ENCODE measurements around the gene KCTD10.

Gene KCTD10

DNA sequence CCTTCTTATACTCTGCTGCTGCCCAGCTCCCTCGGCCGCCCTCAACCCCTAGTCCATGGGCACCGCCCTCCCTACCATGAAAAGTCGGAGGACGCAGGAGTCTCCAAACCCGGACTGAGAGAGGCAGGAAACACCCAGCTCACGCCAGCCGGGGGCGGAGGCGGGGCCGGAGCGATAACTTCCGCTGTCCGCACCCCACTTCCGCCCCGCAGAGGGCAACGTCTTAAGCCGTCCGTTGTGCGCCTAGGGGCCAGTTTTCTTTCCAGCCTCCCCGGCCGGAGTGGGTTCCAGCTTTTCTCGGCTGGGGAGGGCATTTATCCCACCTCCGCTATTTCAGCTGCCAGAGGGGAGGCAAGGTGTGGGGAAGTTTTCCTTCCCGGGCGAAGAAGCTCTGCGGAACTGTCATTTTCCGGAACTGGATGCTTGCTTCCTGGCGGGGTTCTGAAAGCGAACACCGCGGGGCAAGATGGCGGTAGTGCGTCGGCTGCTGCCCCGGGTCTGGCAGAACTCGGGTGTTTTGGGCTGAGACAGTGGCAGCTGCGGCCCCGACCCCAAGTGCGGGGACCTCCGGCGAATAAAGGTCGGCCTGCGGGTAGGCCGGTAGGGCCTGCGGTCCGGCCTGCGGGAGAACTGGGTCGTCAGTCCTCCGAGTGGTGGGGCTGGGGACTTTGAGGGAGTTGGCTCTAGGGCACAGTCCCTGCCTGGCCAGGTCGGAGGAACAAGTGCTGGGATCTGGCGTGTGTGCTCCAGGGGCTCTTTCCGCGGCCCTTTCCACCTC is at the start of gene KCTD10, which contains the start of gene UBE3B:
Gene KCTD10 (minus strand): TSS at position 116 of the 778 bp plus-strand sequence. CDS start 38 bp downstream, at position 78.
Gene UBE3B (plus strand): TSS at position 450 of the 778 bp plus-strand sequence. CDS start 5,918 bp downstream, outside the sequence.
- DNase-seq (ENCODE audit: low read depth) = peak; percentile 70

DNA sequence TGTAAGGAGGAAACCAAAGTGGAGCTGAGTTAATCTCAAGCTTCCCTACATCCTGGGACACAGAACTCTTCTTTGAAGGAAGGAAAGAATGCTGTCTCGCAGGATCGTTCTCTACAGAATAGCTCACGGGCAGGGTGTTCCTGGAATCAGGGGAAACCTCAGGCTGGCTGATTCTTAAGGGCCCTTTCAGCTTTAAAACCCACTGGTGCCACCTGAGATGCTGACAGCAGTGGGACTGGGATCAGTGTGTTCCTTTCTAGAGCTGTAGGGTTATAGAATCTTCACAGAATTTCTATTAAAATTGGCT is 48.1 kb upstream of the KCTD10 start:
- no peak for DNase-seq (ENCODE audit: low read depth)

DNA sequence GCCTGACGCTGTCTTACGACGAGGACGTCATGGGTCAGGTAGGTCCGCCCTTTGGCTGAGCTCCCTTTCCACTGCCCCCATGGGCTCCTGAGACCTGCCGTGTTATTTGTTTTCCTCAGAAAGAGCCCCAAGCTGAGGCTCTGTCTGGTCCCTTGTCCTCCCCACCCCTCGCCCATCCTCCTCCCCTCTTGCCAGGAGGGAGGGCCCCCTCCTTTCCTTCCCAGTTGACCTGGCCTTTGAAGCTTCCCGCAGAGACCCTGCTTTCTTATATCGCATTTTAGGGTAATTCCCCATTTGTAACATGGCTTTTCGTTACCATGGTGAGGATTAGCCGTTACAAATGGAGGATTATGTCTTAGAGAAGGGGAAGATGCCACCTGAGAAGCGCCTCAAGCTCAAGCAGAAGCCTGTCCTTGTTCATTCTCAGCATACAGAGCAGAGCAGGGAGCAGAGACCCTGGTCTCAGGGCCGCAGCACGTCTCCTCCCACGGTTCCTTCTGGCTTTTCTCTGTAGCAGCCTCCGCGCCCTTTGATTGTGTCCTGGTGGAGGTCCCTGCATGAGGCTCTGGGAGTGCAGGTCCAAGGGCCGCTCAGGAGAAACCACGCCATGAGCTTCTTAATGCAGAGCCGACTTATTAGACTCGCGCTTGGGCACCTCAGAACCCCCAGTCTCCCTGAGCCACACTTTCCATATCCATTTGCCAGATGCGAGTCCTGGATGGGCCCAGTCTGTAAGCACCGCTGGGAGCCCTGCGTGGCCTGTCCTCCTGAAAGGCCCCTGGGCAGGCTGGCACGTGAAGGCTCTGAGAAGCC is 47.6 kb upstream of the KCTD10 start:
- DNase-seq (ENCODE audit: low read depth) = no peak

- no peak for DNase-seq (ENCODE audit: low read depth)
Measured at GRCh38 chr12:109523504-109523903, 46.4 kb upstream of the KCTD10 start.

DNA sequence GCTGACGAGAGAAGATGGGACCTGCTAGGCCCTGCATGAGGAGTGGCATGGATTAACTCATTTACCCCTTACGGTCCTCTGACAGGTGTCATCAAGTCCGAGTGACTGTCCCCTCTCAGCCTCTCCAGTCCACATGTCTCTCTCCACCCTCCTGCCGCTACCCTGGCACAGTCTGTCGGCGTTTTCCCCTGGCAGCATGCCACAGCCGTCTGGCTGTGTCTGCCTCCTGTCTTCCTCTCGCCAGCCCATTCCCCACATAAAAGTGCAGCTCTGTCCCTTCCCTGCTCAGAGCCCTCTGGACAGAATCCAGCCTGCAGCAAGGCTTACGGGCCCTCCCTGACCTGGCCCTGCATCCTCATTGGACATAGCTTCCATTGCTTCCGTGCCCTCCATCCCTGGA is 46.0 kb upstream of the KCTD10 start:
- DNase-seq (ENCODE audit: low read depth) = no peak

DNA sequence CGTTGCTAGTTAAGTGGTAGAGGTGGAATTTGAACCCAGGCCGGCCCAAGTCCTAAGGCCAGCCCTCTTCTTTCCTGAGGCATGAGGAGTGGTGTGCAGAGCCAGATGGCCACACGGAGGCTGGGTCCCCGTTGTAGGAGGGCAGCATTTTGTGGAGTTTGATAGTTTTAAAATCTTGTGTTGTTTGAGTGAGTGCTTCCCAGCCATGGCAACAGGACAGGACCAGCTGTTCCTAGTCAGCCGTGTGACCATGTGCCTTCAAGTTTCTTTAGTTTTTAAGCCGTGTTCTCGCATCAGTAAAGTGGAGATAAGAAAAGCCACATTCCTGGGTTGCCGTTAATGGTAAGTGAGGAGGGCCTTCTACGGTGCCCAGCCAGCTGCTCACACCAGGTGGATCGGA is 44.7 kb upstream of the KCTD10 start:
- DNase-seq (ENCODE audit: low read depth) = no peak

DNA sequence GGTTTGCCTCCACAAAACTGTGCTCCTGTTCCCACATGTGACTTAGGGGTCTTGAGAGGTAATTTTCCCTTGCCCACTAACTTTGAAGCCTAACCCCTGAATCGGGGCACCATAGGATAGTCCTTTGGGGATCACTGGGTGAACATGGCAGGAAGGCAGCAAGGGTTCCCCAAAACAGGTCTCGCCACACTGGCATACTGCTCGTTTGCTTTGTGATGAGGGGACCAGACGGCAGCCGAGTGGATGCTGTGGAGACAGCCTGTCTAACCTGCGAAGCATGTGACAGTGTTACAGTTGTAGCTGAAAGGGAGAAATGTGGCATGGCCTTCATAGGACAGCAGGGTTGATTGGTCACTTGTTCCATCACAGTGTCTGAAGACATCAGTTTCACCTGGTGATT is 42.7 kb upstream of the KCTD10 start:
- DNase-seq (ENCODE audit: low read depth) = no peak

DNA sequence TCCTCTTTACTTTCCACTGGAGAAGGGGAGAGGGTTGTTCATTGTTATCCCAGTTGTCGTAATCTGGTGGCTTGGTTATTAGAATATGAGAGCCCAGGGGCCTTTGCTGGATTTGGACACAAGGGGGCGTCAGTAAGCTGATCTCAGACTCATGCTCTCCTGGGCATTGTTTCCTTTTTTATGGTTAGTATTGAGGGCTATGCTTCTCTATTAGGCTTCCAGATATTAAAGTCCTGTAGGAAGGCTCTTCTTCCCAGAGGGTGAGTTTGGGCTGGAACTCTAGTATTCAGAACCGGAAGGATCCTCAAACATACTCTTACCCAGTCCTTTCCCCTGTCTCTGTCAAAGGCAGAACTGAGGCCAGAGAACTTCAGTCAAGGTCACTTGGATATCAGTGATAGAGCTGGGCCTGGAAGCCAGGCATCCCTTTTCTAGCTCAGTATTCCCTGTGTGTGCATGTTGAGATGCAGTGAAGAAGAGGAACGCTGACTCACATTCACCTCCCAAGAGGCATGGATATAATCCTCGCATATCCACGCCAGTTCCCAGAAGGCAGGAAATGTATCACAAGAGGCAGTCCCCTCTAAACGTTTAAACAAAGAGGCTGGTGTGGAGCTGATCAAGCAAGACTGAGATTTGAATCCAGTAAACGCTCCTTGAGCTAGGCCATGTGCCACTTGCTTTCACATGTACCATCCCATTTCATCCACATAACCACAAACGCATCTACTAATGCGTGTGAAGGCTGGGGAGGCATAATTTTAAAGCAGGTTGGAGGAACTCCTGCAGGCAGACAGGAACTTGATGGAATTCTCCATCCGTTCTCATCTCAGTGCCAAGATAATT is 41.9 kb upstream of the KCTD10 start:
- DNase-seq (ENCODE audit: low read depth) = peak; percentile 18

DNA sequence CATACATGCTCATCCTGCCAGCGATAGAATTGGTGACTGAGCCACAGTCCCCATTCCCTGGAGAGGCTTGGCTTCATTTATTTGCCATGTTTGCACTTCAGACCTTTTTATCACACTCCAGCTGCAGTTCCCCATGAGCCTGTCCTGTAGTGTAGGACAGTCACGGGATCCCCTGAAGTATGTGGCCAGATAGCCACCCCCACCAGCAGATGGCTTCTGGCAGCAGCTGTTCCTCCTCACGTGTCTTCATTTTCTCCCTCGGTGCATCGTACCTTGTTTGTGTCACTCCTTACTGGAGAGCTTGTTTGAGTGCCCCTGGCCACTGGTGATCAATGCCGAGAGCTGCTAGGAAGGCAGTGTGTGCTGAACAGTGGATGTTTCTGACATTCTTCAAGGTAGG is 40.5 kb upstream of the KCTD10 start:
- no peak for DNase-seq (ENCODE audit: low read depth)

- no peak for DNase-seq (ENCODE audit: low read depth)
Measured at GRCh38 chr12:109513977-109514376, 36.9 kb upstream of the KCTD10 start.

GRCh38 chr12:109513051-109513450 is 36.0 kb upstream of the KCTD10 start:
- no peak for DNase-seq (ENCODE audit: low read depth)

- no peak for DNase-seq (ENCODE audit: low read depth)
Measured at GRCh38 chr12:109512608-109513007, 35.5 kb upstream of the KCTD10 start.

DNA sequence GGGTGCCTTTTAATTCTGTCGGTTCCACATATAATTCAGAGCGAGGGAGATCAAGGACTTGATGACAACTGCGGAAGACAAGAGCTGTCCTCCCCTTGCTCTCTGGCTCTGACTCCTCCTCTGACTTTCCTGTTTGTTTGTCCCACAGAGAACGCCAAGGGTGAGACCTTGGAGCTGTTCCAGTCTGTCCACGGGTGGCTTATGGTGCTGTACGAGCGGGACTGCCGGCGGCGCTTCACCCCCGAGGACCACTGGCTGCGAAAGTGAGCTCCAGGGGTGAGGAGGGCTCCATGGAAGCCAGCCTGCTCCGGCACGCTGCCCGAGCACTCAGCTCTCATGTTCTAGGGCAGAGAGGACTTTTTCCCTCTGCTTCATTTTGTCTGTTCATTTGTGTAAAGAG is 33.1 kb upstream of the KCTD10 start:
- DNase-seq (ENCODE audit: low read depth) = no peak

- no peak for DNase-seq (ENCODE audit: low read depth)
Measured at GRCh38 chr12:109504068-109504467, 27.0 kb upstream of the KCTD10 start.

- no peak for DNase-seq (ENCODE audit: low read depth)
Measured at GRCh38 chr12:109503611-109504010, 26.5 kb upstream of the KCTD10 start.

GRCh38 chr12:109502332-109502731 is 25.2 kb upstream of the KCTD10 start:
- no peak for DNase-seq (ENCODE audit: low read depth)

GRCh38 chr12:109501299-109501698 is 24.2 kb upstream of the KCTD10 start:
- no peak for DNase-seq (ENCODE audit: low read depth)

- DNase-seq (ENCODE audit: low read depth) = no peak
Measured at GRCh38 chr12:109500406-109501185, 23.5 kb upstream of the KCTD10 start.

GRCh38 chr12:109497675-109498074 is 20.6 kb upstream of the KCTD10 start:
- DNase-seq (ENCODE audit: low read depth) = no peak

DNA sequence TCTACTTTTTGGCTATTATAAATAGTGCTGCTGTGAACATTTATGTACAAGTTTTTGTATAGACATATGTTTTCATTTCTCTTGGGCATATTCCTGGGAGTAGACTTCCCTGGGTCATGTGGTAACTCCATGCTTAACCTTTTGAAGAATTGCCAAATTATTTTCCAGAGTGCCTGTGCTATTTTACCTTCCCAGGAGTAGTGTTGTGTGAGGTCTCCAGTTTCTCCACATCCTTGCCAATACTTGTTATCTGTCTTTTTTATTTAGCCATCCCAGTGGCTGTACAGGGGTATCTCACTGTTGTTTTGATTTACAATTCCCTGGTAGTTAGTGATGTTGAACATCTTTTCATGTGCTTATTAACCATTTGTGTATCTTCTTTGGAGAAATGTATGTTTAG is 19.2 kb upstream of the KCTD10 start:
- DNase-seq (ENCODE audit: low read depth) = no peak

DNA sequence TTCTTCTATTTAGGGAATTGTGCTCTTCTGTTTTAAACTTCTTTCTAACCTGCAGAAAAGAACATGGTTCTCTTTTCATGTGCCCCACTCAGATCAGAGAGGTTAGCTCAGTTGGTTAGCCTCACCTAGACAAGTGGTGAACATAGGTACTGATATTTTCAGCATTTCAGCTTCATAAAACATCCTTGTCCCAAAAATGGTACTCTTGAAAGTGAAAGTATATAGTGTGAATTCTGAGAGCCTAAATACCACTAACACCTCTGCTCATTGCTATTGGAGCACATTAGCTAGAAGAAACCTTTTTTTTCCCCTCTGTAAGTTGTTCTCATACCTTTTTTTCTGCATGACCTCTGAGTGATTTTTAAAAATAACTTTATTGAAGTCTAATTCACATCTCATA is 17.9 kb upstream of the KCTD10 start:
- no peak for DNase-seq (ENCODE audit: low read depth)

Data from CMK (cell line).